NCI-H2171 (cell line): ENCODE measurements around the gene FAM13C.

Experiments
- DNase-seq: peaks from one replicate; lab custom pipeline; 2025; lab: John Stamatoyannopoulos, UW

FAM13C gene

DNA sequence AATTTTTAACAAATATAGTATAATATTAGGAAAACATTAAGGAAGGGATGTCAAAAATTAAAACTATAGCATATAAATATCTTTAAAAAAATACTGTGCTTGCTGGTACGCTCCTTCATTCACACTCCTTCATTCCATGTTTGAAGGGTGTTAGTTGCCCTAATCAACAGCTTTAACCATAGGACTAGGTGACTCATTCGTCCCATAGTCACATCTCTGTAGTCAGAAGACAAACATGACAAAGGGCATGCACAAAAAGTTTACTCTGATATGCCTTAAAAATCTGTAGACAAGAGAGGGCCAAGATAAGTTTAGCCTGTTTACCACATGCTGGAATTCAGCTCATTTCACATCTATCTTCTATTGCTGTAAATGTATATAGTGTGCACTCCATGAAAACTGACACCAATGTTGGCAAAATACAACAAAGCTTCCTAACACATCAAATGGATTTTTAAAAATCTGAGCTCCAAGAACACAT is 646 bp downstream of the FAM13C start:
- DNase-seq: no peak

- DNase-seq: no peak
Measured at GRCh38 chr10:59360605-59361405, 1.5 kb downstream of the FAM13C start.

GRCh38 chr10:59358576-59358975 is 3.8 kb downstream of the FAM13C start:
- DNase-seq: no peak

GRCh38 chr10:59354434-59354833 is 7.9 kb downstream of the FAM13C start:
- no peak for DNase-seq

- DNase-seq: no peak
Measured at GRCh38 chr10:59350558-59350957, 11.8 kb downstream of the FAM13C start.

DNA sequence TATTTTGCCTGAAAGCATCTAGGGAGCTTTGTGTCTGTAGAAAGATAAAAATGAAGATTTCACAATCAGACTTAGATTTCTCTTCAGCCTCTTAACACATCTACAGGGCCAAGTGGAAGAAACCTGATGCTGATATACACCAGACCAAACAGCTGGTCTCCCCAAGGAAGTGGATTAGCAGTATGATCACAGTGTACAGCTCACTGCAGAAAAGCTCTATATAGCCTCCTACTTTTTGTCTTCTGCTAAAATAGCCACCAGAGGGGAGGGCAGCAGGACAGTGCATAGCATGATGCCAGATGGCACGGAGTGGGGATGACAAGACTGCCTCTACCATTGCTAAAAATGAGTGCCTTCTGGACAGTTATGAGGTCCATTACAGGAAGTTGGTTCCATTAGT is 16.0 kb downstream of the FAM13C start:
- DNase-seq: no peak

DNA sequence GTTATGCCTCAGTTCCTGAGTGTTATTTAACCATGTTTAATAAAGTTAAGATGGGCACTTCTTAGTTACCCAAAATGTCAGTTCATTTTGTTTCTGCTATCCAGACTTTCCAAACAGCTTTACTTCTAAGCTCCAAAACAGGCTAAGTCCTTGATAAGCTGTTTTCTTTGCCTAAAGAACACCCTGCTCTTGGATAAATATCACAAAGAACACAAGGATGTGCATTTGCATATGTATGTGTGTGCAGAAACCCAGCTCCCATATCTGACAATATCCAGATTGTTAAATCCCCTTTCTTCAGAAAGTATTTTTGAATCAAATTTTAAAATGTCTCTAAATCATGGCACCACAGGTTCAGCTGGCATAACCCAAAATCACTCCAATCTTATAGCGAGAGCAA is 19.6 kb downstream of the FAM13C start:
- no peak for DNase-seq

GRCh38 chr10:59342000-59342399 is 20.3 kb downstream of the FAM13C start:
- no peak for DNase-seq

GRCh38 chr10:59340285-59340684 is 22.1 kb downstream of the FAM13C start:
- DNase-seq: no peak

DNA sequence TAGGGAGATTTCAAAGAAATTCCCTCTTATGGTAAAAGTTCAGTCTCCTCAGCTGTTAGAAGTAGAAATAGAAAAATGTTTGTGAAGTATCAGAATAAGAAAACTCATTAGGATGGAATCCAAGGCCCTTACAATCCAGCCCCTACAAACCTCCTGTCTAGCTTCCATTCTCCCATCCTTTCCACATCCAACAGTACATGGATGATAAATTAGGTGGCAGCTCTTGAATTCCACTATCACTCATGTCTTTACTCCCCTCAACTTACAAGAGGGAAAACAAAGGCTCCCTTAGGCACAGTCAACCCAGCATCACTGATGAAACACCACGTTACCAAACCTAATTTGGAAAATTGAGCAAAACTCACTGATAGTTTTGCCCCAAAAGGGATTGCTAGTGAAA is 23.0 kb downstream of the FAM13C start:
- no peak for DNase-seq

DNA sequence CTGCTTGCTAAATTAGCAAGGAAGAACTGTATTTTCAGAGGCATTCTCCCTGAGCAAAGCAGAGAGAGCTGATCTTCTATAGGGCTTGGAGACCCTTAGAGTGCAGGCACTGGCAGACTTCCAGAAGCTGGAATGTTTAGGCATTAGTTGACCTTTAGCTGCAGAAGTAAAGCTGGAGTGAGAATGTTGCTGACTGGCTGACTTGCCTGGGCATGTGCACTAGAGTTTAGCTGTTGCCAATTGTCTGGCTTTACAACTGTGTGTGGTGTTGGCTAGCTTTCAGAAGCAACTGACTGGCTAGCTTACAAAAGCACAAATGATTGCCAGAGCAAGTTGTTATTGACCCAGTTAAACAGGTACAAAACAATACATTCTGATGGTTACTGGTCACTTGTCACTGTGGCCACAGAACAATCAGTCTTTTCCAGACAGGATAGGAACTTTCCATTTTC is 25.1 kb downstream of the FAM13C start:
- no peak for DNase-seq

GRCh38 chr10:59336632-59337031 is 25.7 kb downstream of the FAM13C start:
- DNase-seq: no peak

GRCh38 chr10:59335497-59335896 is 26.9 kb downstream of the FAM13C start:
- DNase-seq: no peak

GRCh38 chr10:59333701-59334100 is 28.6 kb downstream of the FAM13C start:
- DNase-seq: no peak

DNA sequence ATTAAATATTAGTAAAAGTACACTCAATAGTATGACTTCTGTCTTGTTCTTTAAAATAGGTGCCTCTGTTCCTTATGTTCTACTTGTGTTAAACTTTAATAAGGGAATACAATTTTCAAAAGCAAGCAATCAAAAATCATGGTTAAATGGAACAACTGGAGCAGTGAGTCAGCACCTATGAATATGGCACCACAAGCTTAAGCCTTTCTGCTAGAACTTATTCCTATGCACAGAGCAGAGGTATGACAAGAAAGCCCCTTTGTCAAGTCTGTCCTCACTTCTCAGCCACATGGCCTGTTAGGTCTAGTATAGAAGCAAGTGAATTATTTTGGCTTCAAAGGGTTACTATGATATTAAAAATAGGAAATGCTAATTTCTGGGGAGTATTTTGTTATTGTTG is 29.8 kb downstream of the FAM13C start:
- no peak for DNase-seq

GRCh38 chr10:59331661-59332060 is 30.7 kb downstream of the FAM13C start:
- no peak for DNase-seq

- DNase-seq: no peak
Measured at GRCh38 chr10:59325116-59325515, 37.2 kb downstream of the FAM13C start.

GRCh38 chr10:59324597-59324996 is 37.8 kb downstream of the FAM13C start:
- no peak for DNase-seq

- DNase-seq: no peak
Measured at GRCh38 chr10:59323831-59324401, 38.4 kb downstream of the FAM13C start.

DNA sequence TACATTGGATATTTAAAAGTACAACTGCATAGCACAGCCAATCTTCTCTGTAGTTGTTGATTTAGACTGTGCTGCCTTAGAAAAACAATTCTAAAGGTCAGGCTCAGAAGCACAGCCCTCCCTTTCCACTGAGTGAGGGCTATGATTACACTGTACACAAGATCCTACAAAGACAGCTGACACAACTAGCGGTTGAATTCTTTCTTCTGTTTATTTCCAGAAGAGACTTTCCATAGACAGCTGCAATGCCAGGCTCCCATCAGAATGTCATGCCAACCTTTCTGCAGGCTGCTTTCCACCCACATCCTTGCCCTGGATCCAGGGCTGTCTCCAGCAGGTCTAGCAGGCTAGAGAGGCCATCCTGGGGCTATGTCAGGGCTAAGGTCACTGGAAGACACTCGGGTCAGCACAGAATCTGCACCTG is 39.3 kb downstream of the FAM13C start:
- DNase-seq: no peak

DNA sequence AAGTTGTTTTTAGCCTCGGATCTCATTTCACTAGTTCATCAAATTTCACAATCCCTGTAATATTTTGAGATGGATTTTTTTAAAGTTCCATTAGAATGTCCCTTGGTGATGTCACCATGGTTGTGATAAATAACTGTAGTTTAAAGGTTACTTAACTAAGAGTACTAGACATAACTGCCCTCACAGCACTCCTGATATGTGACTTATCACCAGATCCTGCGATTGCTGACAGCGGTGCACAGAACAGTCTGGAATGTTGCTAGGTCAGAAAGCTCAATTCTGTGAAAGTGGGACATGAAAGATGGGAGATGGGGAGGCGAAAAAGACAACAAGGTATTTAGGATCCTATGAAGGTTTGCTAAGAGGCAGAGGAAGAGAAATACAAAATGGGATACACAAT is 40.2 kb downstream of the FAM13C start:
- DNase-seq: no peak

DNA sequence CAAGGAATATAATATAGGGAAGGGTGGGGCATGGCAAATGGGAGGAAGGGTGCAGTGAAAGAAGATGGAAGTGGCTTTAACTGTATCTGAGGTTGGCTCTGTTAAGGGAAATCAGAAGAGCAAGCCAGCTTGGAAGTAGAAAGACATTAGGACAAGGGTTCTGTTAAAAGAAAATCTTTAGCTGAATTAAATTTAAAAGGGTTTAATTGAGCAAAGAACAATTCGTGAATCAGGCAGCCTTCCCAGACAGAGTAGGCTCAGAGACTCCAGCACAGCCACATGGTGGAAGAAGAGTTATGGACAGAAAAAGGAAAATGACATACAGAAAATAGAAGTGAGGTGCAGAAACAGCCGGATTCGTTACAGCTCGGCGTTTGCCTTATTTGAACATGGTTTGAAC is 42.0 kb downstream of the FAM13C start:
- DNase-seq: no peak

GRCh38 chr10:59319854-59320253 is 42.5 kb downstream of the FAM13C start:
- DNase-seq: no peak

GRCh38 chr10:59317066-59317465 is 45.3 kb downstream of the FAM13C start:
- DNase-seq: no peak
